B cell (primary cell): ENCODE data around the gene CNRIP1. TPM values are rescaled to one million over a fixed set of nuclear protein-coding genes. Genes with fewer than 3 reads are reported as not detected.
A peak's percentile ranks its signal among the peaks of the same experiment; 100 is the strongest.

Experiments used
- ATAC-seq: fragments of 200-7000 bp; cut with Tn5 transposase; one replicate; pipeline ENCODE4 v1.10.0; 2021; ENCODE audit warnings: low read depth, mild to moderate bottlenecking, moderate number of reproducible peaks, moderate library complexity
- CTCF ChIA-PET: fragments of 350-600 bp; sonication (Branson Sonifier 250); formaldehyde crosslinking; loops from one replicate; lab custom pipeline; 2021; ENCODE audit warnings: antibody characterized with exemption, inconsistent platforms; lab: Charles Lee
- POLR2A ChIA-PET: fragments of 350-600 bp; sonication (Branson Sonifier 250); formaldehyde crosslinking; loops from one replicate; lab custom pipeline; 2021; ENCODE audit warnings: antibody characterized with exemption; lab: Charles Lee
- DNase-seq: peaks from one replicate; pipeline ENCODE4 v3.0.0; 2013
- H2AFZ ChIP-seq: 2 replicates; pipeline ENCODE4 v1.6.1; 2012; ENCODE audit warnings: mild to moderate bottlenecking, low read depth, low read length; ENCODE audit not compliant: insufficient read depth, poor library complexity, severe bottlenecking
- H3K27ac ChIP-seq, 2 donors: 1 replicate in 1 of 2; 2 replicates in 1 of 2; pipeline ENCODE4 v1.5.1; 2012 to 2013; ENCODE audit warnings: low read length in 2 of 2, mild to moderate bottlenecking in 2 of 2, moderate library complexity in 1 of 2
- H3K27me3 ChIP-seq, 4 experiments: fragments of 200-600 bp in 1 of 4; sonication (generic) in 1 of 4; replicated peaks in 1 of 4; 1 replicate in 2 of 4; 2 replicates in 2 of 4; pipeline versions ENCODE4 v1.6.1 to v1.7.0; 2013 to 2016; ENCODE audit warnings: low read length in 3 of 4, mild to moderate bottlenecking in 2 of 4, mixed read lengths in 1 of 4, moderate library complexity in 1 of 4; ENCODE audit not compliant: insufficient read depth in 4 of 4, control insufficient read depth in 3 of 4; ENCODE audit errors: control extremely low read depth in 1 of 4
- H3K36me3 ChIP-seq, 2 experiments: replicated peaks in 1 of 2; 1 replicate in 1 of 2; 2 replicates in 1 of 2; pipeline versions ENCODE4 v1.6.1 to v1.7.1; 2013; ENCODE audit warnings: low read length in 1 of 2; ENCODE audit not compliant: insufficient read depth in 2 of 2, control insufficient read depth in 1 of 2; ENCODE audit errors: control extremely low read depth in 1 of 2, extremely low read depth in 1 of 2
- H3K4me1 ChIP-seq, 2 donors: fragments of 200-600 bp in 1 of 2; sonication (generic) in 1 of 2; 1 replicate in 1 of 2; 2 replicates in 1 of 2; pipeline versions ENCODE4 v1.5.1 to v1.6.1; 2013 to 2017; ENCODE audit warnings: low read length in 2 of 2; ENCODE audit not compliant: control insufficient read depth in 2 of 2, insufficient read depth in 2 of 2
- H3K4me2 ChIP-seq: replicated peaks from 2 replicates; pipeline ENCODE3; 2012; ENCODE audit warnings: mild to moderate bottlenecking, low read depth, low read length; ENCODE audit not compliant: poor library complexity, severe bottlenecking
- H3K4me3 ChIP-seq, 5 experiments: fragments of 200-600 bp in 1 of 5; sonication (generic) in 1 of 5; 1 replicate in 3 of 5; 2 replicates in 2 of 5; pipeline versions ENCODE4 v1.5.1 to v1.7.0; 2011 to 2016; ENCODE audit warnings: low read length in 4 of 5, mild to moderate bottlenecking in 4 of 5, low read depth in 2 of 5, control low read depth in 1 of 5, moderate library complexity in 1 of 5; ENCODE audit not compliant: insufficient read depth in 1 of 5; ENCODE audit errors: control extremely low read depth in 1 of 5, extremely low read depth in 1 of 5
- H3K79me2 ChIP-seq: fragments of 200-600 bp; sonication (generic); one replicate; pipeline ENCODE4 v1.6.0; 2016; ENCODE audit warnings: low read length; ENCODE audit not compliant: control insufficient read depth, insufficient read depth
- H3K9ac ChIP-seq: fragments of 200-600 bp; sonication (generic); 2 replicates; pipeline ENCODE4 v1.6.1; 2017; ENCODE audit warnings: mild to moderate bottlenecking, low read length, moderate library complexity
- H3K9me3 ChIP-seq, 3 donors: one replicate each; pipeline versions ENCODE4 v1.6.1 to v1.7.1; 2013; ENCODE audit warnings: low read length in 2 of 3; ENCODE audit not compliant: control insufficient read depth in 2 of 3, insufficient read depth in 1 of 3; ENCODE audit errors: control extremely low read depth in 1 of 3
- H4K20me1 ChIP-seq: 2 replicates; pipeline ENCODE4 v1.6.0; 2012; ENCODE audit warnings: mild to moderate bottlenecking, low read length; ENCODE audit not compliant: insufficient read depth, control insufficient read depth, poor library complexity, severe bottlenecking
- H3K27ac Mint-ChIP-seq: one replicate; pipeline ENCODE4 v1.8.0; 2021; ENCODE audit warnings: mixed read lengths
- H3K27me3 Mint-ChIP-seq: one replicate; pipeline ENCODE4 v1.8.0; 2021; ENCODE audit warnings: mixed read lengths
- H3K4me1 Mint-ChIP-seq: one replicate; pipeline ENCODE4 v1.8.0; 2021; ENCODE audit warnings: mixed read lengths
- H3K4me3 Mint-ChIP-seq: one replicate; pipeline ENCODE4 v1.8.0; 2021; ENCODE audit warnings: mixed read lengths
- H3K9me3 Mint-ChIP-seq: one replicate; pipeline ENCODE4 v1.8.0; 2022; ENCODE audit warnings: mixed read lengths; ENCODE audit not compliant: insufficient read depth
- CTCF ChIP-seq: fragments of 200-600 bp; IDR thresholded peaks from one replicate; pipeline ENCODE4 v1.8.0; 2022; ENCODE audit warnings: antibody characterized with exemption, mild to moderate bottlenecking
- EZH2 ChIP-seq: IDR thresholded peaks from 2 replicates; pipeline ENCODE4 v1.6.1; 2012; ENCODE audit warnings: borderline replicate concordance, low read depth, mild to moderate bottlenecking, moderate library complexity, low read length; ENCODE audit not compliant: insufficient read depth, poor library complexity, severe bottlenecking
- WGBS: methylation state at CpG from one replicate; pipeline ENCODE4 v1.1.5; 2013; ENCODE audit warnings: missing lambda C conversion rate; ENCODE audit not compliant: insufficient coverage; 5-methylcytosine and 5-hydroxymethylcytosine counted together
- intact Hi-C: fragments of 100-400 bp; cut with micrococcal nuclease; formaldehyde crosslinking; loops from one replicate; pipeline ENCODE4 v1.10.0; 2022
- polyA plus RNA-seq: library from polyadenylated mRNA; depleted of rRNA; stranded (reverse); fragments of >200 nt; gene quantifications from 2 replicates; pipeline ENCODE4 v1.2.3, GENCODE V29; 2012
- total RNA-seq, 2 donors: library from RNA; stranded (reverse); fragments of 120-200 nt in 1 of 2; gene quantifications; 1 replicate in 1 of 2; 2 replicates in 1 of 2; pipeline versions ENCODE4 v1.2.3 to v1.2.4, GENCODE V29; 2013 to 2022

CNRIP1 gene
- total and polyA plus RNA-seq, 2 donors (not counting 1 experiment from before 2014, with no cell fraction given): not detected

- Histone ChIP-seq H2AFZ (no peak overlapping the region), H3K4me1 (peaks cover 0 to 3% of the 10 kb centered on the region in 2 donors), H3K9ac (no peak overlapping the region), H3K36me3 (no peaks in the 10 kb centered on the region), H3K27ac (no peak overlapping the region), H3K27me3 (no peaks in the 10 kb centered on the region), H3K9me3 (no peaks in the 10 kb centered on the region), H3K4me3 (no peak overlapping the region), H3K4me2 (no peak overlapping the region), H4K20me1 (no peaks in the 10 kb centered on the region), H3K79me2 (no peaks in the 10 kb centered on the region)
- no peak for ATAC-seq
- POLR2A ChIA-PET: no interaction called here
- DNase-seq: no peak
- TF ChIP-seq CTCF: no peak
- no peak for TF ChIP-seq EZH2
- intact Hi-C loops: loop anchor here (5.0 kb wide), 1 partner anchor 159 kb away; no protein-coding TSS in a partner anchor
- CTCF ChIA-PET: interaction anchor here (0.6 to 8.8 kb wide), 22 partner anchors 9 to 1528 kb away, joined by 3 to 103 read pairs (median 6); no protein-coding TSS in a partner anchor
- Mint-ChIP-seq H3K9me3 (no peaks in the 10 kb centered on the region), H3K4me1 (peaks cover 9% of the 10 kb centered on the region), H3K4me3 (no peak overlapping the region), H3K27me3 (no peaks in the 10 kb centered on the region), H3K27ac (no peak overlapping the region)
- WGBS: 100% methylated on average over 1 of the region's 1 CpG
Measured at GRCh38 chr2:68283419-68283812, 36.3 kb downstream of the CNRIP1 start.

- H3K27ac Mint-ChIP-seq: no peak overlapping the region
- peak; percentile 57 for DNase-seq
Measured at GRCh38 chr2:68282811-68283418, 36.8 kb downstream of the CNRIP1 start.

More at GRCh38 chr2:68282811-68283418, 36.8 kb downstream of the CNRIP1 start:
- Histone ChIP-seq H3K79me2 (no peaks in the 10 kb centered on the region), H4K20me1 (no peaks in the 10 kb centered on the region), H3K4me2 (peak overlapping the region; percentile 30), H3K9me3 (no peaks in the 10 kb centered on the region), H3K9ac (no peak overlapping the region), H3K27me3 (no peaks in the 10 kb centered on the region), H3K27ac (no peak overlapping the region), H3K4me1 (peaks cover 0 to 3% of the 10 kb centered on the region in 2 donors), H2AFZ (no peak overlapping the region), H3K4me3 (no peak overlapping the region), H3K36me3 (no peaks in the 10 kb centered on the region)
- no peaks in the 10 kb centered on the region for H3K27me3 Mint-ChIP-seq
- POLR2A ChIA-PET: no interaction called here
- CTCF ChIA-PET: interaction anchor here (0.7 to 8.8 kb wide), 30 partner anchors 9 to 241 kb away, joined by 3 to 103 read pairs (median 4); no protein-coding TSS in a partner anchor
- no CpG with 5 or more reads among the region's 5 CpGs for WGBS
- peak; percentile 53 for ATAC-seq
- H3K9me3 Mint-ChIP-seq: no peaks in the 10 kb centered on the region
- peaks cover 4% of the 10 kb centered on the region for H3K4me1 Mint-ChIP-seq
- H3K4me3 Mint-ChIP-seq: no peak overlapping the region
- no peak for TF ChIP-seq EZH2
- TF ChIP-seq CTCF: peak; percentile 88
- intact Hi-C loops: loop anchor here (1.0 to 5.0 kb wide), 3 partner anchors 87 to 161 kb away; no protein-coding TSS in a partner anchor
